Trophoblast cell (in vitro differentiated cells and primary cell): ENCODE data around the gene SMARCAL1.

Experiments
- DNase-seq, 2 donors: peaks; one replicate each; pipeline ENCODE4 v3.0.0-alpha.2; 2016
- H2AFZ ChIP-seq: 2 replicates; pipeline ENCODE4 v1.6.1; 2013; ENCODE audit warnings: low read length, moderate library complexity, mild to moderate bottlenecking; ENCODE audit not compliant: insufficient read depth, poor library complexity
- H2AK5ac ChIP-seq: 2 replicates; pipeline ENCODE4 v1.6.1; 2013; ENCODE audit warnings: mild to moderate bottlenecking, low read length
- H2BK120ac ChIP-seq: 2 replicates; pipeline ENCODE4 v1.6.1; 2013; ENCODE audit warnings: low read length, mild to moderate bottlenecking, moderate library complexity; ENCODE audit not compliant: insufficient read depth, poor library complexity
- H2BK12ac ChIP-seq: 2 replicates; pipeline ENCODE4 v1.6.1; 2013; ENCODE audit warnings: mild to moderate bottlenecking, low read length, moderate library complexity
- H2BK5ac ChIP-seq: 2 replicates; pipeline ENCODE4 v1.6.1; 2013; ENCODE audit warnings: low read length, low read depth, moderate library complexity, mild to moderate bottlenecking; ENCODE audit not compliant: poor library complexity
- H3K14ac ChIP-seq: 2 replicates; pipeline ENCODE4 v1.6.1; 2013; ENCODE audit warnings: mild to moderate bottlenecking, low read length
- H3K18ac ChIP-seq: 2 replicates; pipeline ENCODE4 v1.6.1; 2013; ENCODE audit warnings: mild to moderate bottlenecking, low read length
- H3K23ac ChIP-seq: 2 replicates; pipeline ENCODE4 v1.6.1; 2013; ENCODE audit warnings: low read length
- H3K27ac ChIP-seq: 2 replicates; pipeline ENCODE4 v1.5.1; 2013; ENCODE audit warnings: low read depth, mild to moderate bottlenecking, inconsistent platforms, low read length, moderate library complexity
- H3K27me3 ChIP-seq: 2 replicates; pipeline ENCODE4 v1.6.1; 2013; ENCODE audit warnings: inconsistent platforms, mild to moderate bottlenecking, low read length, moderate library complexity; ENCODE audit not compliant: insufficient read depth
- H3K36me3 ChIP-seq, 2 experiments: 1 replicate in 1 of 2; 2 replicates in 1 of 2; pipeline ENCODE4 v1.6.1; 2013; ENCODE audit warnings: low read length in 2 of 2, mild to moderate bottlenecking in 2 of 2, moderate library complexity in 1 of 2; ENCODE audit not compliant: insufficient read depth in 2 of 2, control insufficient read depth in 1 of 2
- H3K4ac ChIP-seq: 2 replicates; pipeline ENCODE4 v1.6.1; 2013; ENCODE audit warnings: low read depth, mild to moderate bottlenecking, low read length, moderate library complexity
- H3K4me1 ChIP-seq, 2 experiments: 1 replicate in 1 of 2; 2 replicates in 1 of 2; pipeline ENCODE4 v1.6.1; 2013; ENCODE audit warnings: low read length in 2 of 2, mild to moderate bottlenecking in 2 of 2, moderate library complexity in 1 of 2; ENCODE audit not compliant: insufficient read depth in 2 of 2, control insufficient read depth in 1 of 2
- H3K4me2 ChIP-seq: 2 replicates; pipeline ENCODE4 v1.6.1; 2013; ENCODE audit warnings: inconsistent platforms, mild to moderate bottlenecking, low read length, moderate library complexity
- H3K4me3 ChIP-seq: 2 replicates; pipeline ENCODE4 v1.5.1; 2013; ENCODE audit warnings: mild to moderate bottlenecking, low read depth, low read length, inconsistent platforms
- H3K79me1 ChIP-seq: one replicate; pipeline ENCODE4 v1.6.1; 2013; ENCODE audit warnings: low read length
- H3K79me2 ChIP-seq: 2 replicates; pipeline ENCODE4 v1.6.1; 2013; ENCODE audit warnings: low read length, mild to moderate bottlenecking; ENCODE audit not compliant: control insufficient read depth, insufficient read depth, poor library complexity
- H3K9ac ChIP-seq: 2 replicates; pipeline ENCODE4 v1.6.1; 2013; ENCODE audit warnings: mild to moderate bottlenecking, low read length
- H3K9me3 ChIP-seq: 2 replicates; pipeline ENCODE4 v1.6.1; 2013; ENCODE audit warnings: low read depth, mild to moderate bottlenecking, control low read depth, inconsistent platforms, low read length; ENCODE audit not compliant: insufficient read depth
- H4K12ac ChIP-seq: 2 replicates; pipeline ENCODE4 v1.6.1; 2013; ENCODE audit warnings: low read depth, mild to moderate bottlenecking, low read length, moderate library complexity
- H4K8ac ChIP-seq: 2 replicates; pipeline ENCODE4 v1.6.1; 2013; ENCODE audit warnings: low read depth, mild to moderate bottlenecking, low read length, moderate library complexity
- H4K91ac ChIP-seq: one replicate; pipeline ENCODE4 v1.6.1; 2013; ENCODE audit warnings: low read depth, mild to moderate bottlenecking, low read length, moderate library complexity
- WGBS: extraction: QIAGEN DNeasy Blood & Tissue Kit; methylation state at CpG from one replicate; pipeline ENCODE4 v1.1.7; 2013; ENCODE audit warnings: missing lambda C conversion rate; ENCODE audit not compliant: insufficient read length, insufficient coverage; ENCODE audit errors: extremely low coverage; 5-methylcytosine and 5-hydroxymethylcytosine counted together

The SMARCAL1 gene

DNA sequence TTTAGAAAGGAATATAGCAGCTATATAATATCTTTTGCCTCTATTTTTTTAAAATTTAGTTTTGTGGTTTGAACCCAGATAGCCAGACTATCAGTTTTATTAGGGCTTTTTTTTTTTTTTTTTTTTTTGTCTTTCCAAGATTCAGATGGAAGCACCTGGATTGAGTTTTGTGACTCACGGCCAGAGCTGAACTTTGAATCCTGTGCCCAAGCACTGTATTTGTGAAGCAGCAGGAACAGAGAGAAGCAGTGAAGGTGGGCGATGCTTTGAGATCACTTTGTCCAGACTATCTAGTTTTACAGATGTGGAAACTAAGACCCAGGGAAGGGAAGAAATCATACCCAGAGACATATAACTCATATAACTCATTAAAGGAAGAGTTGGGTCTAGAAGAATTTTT lies 120.3 kb downstream of the SMARCAL1 start:
- H3K27ac ChIP-seq = no peak overlapping the region
- WGBS = no CpG with 5 or more reads among the region's 2 CpGs
- H3K4me2 ChIP-seq = no peak overlapping the region
- peaks cover 16 to 18% of the 10 kb centered on the region in 2 experiments for H3K4me1 ChIP-seq
- H3K14ac ChIP-seq = no peak overlapping the region
- no peak overlapping the region for H4K91ac ChIP-seq
- no peak overlapping the region for H2BK120ac ChIP-seq
- H3K36me3 ChIP-seq = peaks cover 0 to 3% of the 10 kb centered on the region in 2 experiments
- H2BK12ac ChIP-seq = no peak overlapping the region
- H2AK5ac ChIP-seq = no peak overlapping the region
- H3K79me1 ChIP-seq = peaks cover 3% of the 10 kb centered on the region
- H3K18ac ChIP-seq = no peak overlapping the region
- H2AFZ ChIP-seq = no peak overlapping the region
- DNase-seq = no peak
- no peak overlapping the region for H3K23ac ChIP-seq
- H4K8ac ChIP-seq = no peak overlapping the region
- H3K9ac ChIP-seq = no peak overlapping the region
- H3K27me3 ChIP-seq = no peaks in the 10 kb centered on the region
- no peak overlapping the region for H3K4ac ChIP-seq
- no peak overlapping the region for H2BK5ac ChIP-seq
- no peak overlapping the region for H4K12ac ChIP-seq
- peaks cover 2% of the 10 kb centered on the region for H3K9me3 ChIP-seq
- no peaks in the 10 kb centered on the region for H3K79me2 ChIP-seq
- no peak overlapping the region for H3K4me3 ChIP-seq
